SKM-1 treated with dmso at 0.1 percent for 144 hours (cell line): ENCODE results near the gene UGT2B7.

Experiments
- DNase-seq: peaks from one replicate; lab custom pipeline; 2025; ENCODE audit not compliant: unreplicated experiment; lab: John Stamatoyannopoulos, UW

The UGT2B7 gene

DNA sequence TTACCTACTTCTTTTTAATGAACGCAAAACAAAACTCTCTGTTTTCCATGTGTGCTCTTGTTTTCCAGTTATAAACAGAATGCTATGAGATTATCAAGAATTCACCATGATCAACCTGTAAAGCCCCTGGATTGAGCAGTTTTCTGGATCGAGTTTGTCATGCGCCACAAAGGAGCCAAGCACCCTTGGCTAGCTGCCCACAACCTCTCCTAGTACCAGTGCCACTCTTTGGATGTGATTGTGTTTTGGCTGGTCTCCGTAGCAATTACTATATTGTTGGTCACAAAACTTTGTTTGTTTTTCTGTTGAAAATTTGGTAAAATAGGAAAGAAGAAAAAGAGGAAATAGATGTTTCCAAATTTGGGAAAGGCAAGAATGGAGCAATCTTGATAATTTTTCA lies 51.1 kb downstream of the UGT2B7 start:
- no peak for DNase-seq

DNA sequence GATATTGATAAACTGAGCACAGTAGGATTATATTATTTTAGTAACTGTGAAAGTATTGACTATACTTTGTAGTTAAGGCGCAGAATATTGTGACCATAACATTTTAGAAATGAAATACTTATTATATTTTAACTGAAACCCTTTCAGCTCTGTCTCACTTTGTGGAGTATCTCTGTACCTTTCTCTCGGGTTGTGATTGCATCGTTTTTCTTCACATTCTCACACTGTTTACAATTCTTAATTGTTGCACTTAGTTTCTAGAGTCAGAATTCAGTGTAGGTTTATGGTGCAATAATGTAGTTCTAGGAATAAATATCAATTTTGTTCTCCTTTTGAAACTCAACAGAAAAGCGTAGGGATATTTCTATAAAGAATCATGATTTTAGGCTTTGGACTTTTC lies 57.7 kb downstream of the UGT2B7 start:
- DNase-seq, result no peak

DNA sequence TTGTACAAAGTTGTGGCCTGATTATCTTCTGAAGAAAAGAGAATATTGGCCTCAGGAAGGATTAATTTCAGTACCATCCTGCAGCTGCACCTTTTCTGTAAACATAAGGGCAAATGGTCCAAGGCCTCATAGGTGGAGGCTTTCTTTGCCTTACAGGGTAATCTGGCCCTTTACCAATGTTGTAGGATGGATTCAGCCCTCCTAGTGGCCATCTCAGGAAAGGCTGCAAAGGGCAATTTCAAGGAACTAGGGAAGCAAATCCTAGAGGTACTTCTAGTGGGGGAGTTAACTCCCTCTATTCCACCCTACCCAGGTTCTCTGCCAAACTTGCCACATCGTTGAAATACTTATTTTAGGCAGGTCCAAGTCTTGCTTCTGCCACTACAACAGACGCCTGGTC lies 60.6 kb downstream of the UGT2B7 start:
- DNase-seq, result no peak
